Smooth muscle cell of the brain vasculature (primary cell): ENCODE data around the gene WDR7.

Experiments
- DNase-seq: peaks from one replicate; pipeline ENCODE4 v3.0.0-alpha.2; 2012; ENCODE audit warnings: low read depth, low spot score

Gene WDR7

GRCh38 chr18:56803051-56803450, 151.9 kb downstream of the WDR7 start:
- DNase-seq = no peak

- no peak for DNase-seq
Measured at GRCh38 chr18:56804395-56804794, 153.2 kb downstream of the WDR7 start.

GRCh38 chr18:56807901-56808300, 156.7 kb downstream of the WDR7 start:
- DNase-seq = no peak

GRCh38 chr18:56812674-56813073, 161.5 kb downstream of the WDR7 start:
- no peak for DNase-seq

- no peak for DNase-seq
Measured at GRCh38 chr18:56815926-56816325, 164.8 kb downstream of the WDR7 start.

GRCh38 chr18:56823986-56824565, 172.9 kb downstream of the WDR7 start:
- no peak for DNase-seq

- no peak for DNase-seq
Measured at GRCh38 chr18:56825321-56825720, 174.2 kb downstream of the WDR7 start.

- DNase-seq = no peak
Measured at GRCh38 chr18:56825878-56826277, 174.7 kb downstream of the WDR7 start.

- DNase-seq = peak; percentile 9
Measured at GRCh38 chr18:56831988-56832387, 180.8 kb downstream of the WDR7 start.

- DNase-seq = no peak
Measured at GRCh38 chr18:56835331-56835730, 184.2 kb downstream of the WDR7 start.

GRCh38 chr18:56836173-56836572, 185.0 kb downstream of the WDR7 start:
- no peak for DNase-seq

GRCh38 chr18:56841836-56842235, 190.7 kb downstream of the WDR7 start:
- DNase-seq = no peak

GRCh38 chr18:56843241-56843640, 192.1 kb downstream of the WDR7 start:
- DNase-seq = no peak

- DNase-seq = no peak
Measured at GRCh38 chr18:56844556-56844955, 193.4 kb downstream of the WDR7 start.

- no peak for DNase-seq
Measured at GRCh38 chr18:56851774-56852173, 200.6 kb downstream of the WDR7 start.

GRCh38 chr18:56853961-56854360, 202.8 kb downstream of the WDR7 start:
- no peak for DNase-seq

- DNase-seq = no peak
Measured at GRCh38 chr18:56861244-56861643, 210.1 kb downstream of the WDR7 start.

- peak; percentile 39 for DNase-seq
Measured at GRCh38 chr18:56869189-56869777, 218.1 kb downstream of the WDR7 start.

GRCh38 chr18:56870982-56871381, 219.8 kb downstream of the WDR7 start:
- DNase-seq = no peak

- DNase-seq = no peak
Measured at GRCh38 chr18:56872140-56872539, 221.0 kb downstream of the WDR7 start.

- no peak for DNase-seq
Measured at GRCh38 chr18:56873441-56874140, 222.4 kb downstream of the WDR7 start.

- DNase-seq = no peak
Measured at GRCh38 chr18:56878711-56879110, 227.6 kb downstream of the WDR7 start.

- DNase-seq = no peak
Measured at GRCh38 chr18:56884511-56884910, 233.4 kb downstream of the WDR7 start.
